ENCODE data around the gene PLEKHA4.
"Not testable (repeated sequence)": the region's sequence is repeated elsewhere in the genome, so short reads cannot be mapped to it uniquely, and the experiment has no call there.

Gene PLEKHA4

DNA sequence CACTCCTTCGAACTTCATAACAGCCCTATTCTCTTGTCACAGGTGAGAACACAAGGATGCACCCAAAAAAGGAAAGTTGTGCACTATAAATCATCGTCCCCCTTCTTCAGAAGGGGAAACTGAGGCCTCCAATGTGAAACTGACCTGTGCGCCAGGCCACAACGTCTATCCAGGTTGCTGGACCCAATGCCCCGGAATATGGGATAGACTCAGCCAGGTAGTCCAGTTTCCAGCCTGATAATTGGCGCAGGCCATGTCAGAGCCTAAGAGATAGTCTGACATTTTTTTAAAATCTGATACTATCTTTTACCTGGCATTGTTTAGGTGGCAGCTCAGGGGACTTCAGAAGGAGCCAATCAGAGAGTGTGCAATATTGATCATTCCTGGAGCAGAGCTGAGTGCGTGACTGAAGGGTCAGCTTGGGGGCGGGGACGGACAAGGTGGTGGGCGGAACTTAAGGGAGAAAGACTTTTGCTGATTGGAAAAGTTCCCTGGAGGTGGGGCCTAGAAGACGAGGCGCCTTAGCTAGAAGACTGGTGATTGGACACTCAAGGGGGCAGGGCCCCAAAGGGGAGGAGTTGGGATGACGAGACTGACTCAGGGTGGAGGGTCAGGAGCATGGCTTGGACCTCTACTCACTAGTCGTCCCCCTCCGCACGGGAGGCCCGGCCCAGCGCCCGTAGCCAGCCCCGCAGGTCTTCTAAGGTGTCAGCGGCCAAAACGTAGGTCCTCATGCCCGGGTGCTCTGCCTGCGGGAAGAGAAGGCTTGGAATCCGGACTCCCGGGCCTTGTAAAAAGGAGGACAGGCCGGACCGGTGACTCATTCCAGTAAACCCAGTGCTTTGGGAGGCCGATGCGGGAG is 8.5 kb downstream of the PLEKHA4 start:
- FAIRE-seq = no peak

DNA sequence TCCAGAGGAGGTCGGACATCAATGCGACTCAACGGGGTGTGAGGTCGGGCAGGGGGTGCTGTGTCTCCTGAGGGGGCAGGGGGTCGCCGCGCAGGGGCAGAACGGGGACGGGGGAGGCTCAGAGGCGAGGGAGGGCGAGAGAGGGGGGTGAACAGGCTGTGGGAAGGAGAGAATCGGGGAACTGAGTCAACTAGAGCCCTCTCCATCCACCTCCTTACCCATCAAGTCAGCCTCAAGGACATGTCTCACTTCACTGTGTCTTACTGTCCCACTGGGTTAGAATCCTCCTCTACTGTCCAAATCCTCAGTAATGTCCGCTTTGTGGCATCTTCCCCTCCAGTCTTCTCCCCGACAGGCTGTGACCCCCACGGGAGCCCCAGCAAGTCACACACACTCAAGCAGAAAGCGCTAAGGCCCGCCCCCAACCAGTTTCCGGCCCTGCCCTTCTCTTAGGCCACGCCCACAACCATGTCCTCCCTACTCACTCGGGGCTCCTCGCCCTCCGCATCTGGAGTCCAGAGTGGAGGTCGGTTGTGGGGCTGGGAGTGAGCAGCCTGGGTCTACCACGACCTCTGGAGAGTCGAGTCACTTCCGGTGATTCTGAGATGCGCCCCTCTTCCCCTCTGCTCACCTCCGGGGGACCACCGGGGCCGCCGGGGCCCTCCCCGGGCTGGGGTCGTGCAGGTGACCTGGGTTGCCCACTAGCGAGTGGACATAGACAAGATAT is 9.3 kb downstream of the PLEKHA4 start:
- no peak for FAIRE-seq

DNA sequence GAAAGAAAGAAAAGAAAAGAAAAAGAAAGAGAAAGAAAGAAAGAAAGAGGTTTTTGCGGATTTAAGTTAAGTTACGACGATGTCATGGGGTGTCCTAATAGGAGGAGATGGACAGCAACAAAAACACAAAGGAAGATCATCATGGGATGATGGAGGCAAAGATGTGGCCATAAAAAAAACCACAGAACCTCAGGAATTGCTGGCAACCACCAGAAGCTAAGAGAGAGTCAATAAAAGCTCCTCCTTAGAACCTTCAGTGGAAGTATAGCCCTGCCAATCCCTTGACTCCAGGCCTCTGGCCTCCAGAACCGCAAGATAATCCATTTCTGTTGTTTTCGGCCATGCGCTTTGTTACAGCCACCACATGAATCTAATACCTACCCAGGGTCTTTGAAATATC is 11.5 kb downstream of the PLEKHA4 start:
- no peak for FAIRE-seq

DNA sequence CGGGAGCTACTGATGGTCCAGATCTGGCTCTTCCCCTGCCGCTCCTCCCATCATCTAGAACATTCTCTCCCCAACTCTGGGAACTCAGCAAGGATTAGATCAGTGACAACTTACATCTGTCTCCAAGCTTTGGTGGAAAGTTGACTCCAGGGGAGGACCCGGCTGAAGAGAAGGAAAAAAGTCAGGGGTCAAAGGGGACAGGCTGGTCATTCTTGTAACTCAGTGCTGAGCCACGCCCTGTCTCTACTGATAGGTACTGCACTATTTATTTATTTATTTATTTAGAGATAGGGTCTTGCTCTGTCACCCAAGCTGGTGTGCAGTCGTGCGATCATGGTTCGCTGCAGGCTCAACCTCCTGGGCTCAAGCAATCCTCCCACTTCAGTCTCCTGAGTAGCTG is 14.3 kb downstream of the PLEKHA4 start:
- FAIRE-seq = no peak

DNA sequence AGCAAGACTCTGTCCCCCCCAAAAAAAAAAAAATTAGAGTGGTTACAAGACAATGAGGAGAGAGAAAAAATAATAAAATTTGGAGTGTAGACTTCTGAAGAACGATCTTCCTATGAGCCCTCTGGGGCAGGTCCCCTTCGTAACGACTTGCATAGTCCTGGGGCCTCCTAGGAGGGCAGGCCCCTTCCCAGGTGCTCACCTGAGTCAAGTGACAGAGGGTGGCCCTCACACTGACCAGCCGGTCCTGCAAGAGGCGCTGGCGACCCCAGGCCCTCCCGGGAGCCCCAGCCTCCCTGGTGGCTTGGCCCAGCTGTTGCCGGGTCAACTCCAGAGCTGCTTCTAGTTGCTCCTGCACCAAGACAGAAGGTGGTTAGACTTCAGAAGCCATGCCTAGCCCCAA is 14.9 kb downstream of the PLEKHA4 start:
- FAIRE-seq = no peak

DNA sequence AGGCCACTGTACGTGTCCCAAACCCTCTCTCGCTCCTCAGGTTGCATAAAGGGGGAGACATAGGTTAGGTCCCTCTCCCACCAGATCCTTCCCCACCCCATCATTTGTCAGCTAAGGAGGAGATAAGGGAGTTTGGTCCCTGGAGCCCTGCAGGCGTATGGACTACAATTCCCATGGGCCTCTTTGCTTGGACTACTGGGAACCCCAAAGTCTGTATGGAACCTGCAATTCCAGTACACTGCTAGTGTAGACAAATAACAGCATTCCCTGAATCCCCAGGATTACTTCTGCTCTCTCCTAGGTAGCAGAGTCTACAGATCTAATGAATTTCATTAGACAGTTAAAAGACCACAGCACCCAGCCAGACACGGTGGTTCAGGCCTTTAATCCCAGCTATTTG is 16.1 kb downstream of the PLEKHA4 start:
- no peak for FAIRE-seq

DNA sequence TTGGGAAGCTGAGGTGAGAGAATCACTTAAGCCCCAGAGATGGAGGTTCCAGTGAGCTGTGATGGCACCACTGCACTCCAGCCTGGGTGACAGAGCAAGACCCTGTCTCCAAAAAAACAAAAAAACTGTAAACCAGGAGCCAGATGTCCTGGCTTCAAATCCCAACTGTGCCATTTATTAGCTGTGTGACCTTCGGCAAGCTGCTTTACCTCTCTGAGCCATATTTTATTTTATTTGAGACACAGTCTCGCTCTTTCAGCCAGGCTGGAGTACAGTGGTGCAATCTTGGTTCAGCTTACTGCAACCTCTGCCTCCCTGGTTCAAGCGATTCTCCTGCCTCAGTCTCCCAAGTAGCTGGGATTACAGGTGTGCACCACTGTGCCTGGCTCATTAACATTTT is 21.8 kb downstream of the PLEKHA4 start:
- not testable (repeated sequence) for FAIRE-seq

DNA sequence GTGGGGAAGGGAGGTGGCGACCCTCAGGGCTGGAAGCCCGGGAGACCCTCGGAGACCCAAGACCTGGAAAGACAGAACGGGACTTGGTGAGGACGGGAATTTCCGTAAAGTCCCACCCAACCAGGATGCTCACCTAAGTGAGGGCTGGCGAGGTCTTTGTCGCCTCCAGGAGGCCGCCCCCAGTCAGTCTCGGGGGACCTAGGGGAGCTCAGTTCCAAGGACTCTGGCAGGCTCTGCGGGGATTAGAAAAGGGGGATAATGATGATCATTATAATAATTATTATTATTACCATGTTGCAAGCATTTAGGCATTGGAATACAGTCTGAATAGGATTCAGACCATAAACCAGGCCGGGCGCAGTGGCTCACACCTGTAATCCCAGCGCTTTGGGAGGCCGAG is 23.0 kb downstream of the PLEKHA4 start:
- no peak for FAIRE-seq

DNA sequence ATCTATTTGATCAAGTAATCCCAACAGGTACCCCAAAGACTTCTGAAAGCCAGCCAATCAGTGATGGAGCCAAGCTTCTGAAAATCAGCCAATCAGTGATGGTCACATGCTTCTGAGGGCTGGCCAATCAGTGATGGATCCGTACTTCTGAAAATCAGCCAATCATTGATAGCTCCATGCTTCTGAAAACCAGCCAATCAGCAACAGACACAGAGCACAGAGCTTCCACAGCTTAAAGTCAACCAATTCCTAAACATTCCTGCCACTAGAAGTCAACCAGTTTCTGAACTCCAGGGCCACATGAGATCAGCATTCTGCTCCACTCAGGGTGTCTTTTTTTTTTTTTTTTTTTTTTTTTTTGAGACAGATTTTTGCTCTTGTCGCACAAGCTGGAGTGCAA is 23.9 kb downstream of the PLEKHA4 start:
- FAIRE-seq = no peak

DNA sequence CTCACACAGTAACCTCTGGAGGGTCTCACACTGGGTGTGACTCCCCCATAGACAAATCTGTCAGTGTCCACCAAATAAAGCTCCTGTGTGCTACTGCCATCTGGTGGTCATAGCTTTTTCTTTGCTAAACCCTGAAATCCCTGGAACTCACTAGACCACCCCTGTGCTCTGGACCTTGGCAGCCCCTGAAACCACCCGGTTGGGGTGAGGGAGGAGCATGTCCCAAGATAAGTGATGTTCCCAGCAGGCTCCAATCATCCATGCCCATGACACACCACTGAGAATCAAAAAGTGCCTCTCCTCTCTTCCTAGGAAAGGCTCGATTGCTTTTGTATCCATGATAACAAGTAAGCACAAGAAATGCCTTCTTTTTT is 25.6 kb downstream of the PLEKHA4 start:
- FAIRE-seq = no peak

DNA sequence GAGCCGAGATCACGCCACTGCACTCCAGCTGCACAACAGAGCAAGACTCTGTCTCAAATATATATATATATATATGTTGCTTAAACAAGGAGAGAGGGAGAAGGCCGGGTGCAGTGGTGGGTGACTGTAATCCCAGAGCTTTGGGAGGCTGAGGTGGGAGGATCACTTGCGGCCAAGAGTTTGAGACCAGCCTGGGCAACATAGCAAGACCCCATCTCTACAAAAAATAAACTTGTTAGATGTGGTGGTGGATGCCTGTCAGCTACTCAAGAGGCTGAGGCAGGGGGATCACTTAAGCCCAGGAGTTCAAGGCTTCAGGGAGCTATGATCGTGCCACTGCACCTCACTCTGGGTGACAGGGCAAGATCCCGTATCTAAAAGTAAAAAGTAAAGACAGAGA is 26.8 kb downstream of the PLEKHA4 start:
- no peak for FAIRE-seq

DNA sequence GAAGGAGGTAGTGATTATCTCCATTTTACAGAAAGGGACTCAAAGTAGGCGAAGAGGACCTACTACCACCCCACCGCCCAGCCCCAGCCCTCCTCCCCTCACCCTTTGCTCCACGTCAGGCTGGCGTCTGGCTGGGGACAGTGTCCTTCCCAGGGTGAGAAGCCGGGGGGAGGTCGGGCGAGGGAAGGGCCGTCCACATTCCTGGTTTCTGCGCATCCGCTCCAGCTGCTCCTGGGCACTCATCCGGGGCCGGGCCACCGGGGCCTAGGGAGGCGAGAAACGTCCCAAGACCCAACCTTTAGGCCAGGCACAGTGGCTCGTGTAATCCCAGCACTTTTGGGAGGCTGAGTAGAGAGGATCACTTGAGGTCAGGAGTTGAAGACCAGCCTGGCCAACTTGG is 27.4 kb downstream of the PLEKHA4 start:
- no peak for FAIRE-seq

DNA sequence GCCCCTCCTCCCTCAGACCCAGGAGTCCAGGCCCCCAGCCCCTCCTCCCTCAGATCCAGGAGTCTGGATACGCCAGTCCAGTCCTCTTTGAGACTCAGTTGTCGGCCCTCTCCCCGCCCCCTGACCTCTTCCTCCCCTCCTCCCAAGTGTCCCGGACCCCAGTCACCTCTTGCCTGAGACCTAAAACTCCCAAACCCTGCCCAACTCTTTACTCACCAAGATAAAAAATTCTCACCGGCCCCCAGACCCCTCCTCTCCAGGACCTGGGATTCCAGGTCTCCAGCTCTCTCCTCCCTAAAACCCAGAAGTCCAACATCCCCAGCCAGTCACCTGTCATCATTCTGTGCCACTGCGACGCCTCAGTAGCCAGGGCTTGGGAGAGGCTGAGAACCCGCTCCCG is 30.7 kb downstream of the PLEKHA4 start:
- no peak for FAIRE-seq

DNA sequence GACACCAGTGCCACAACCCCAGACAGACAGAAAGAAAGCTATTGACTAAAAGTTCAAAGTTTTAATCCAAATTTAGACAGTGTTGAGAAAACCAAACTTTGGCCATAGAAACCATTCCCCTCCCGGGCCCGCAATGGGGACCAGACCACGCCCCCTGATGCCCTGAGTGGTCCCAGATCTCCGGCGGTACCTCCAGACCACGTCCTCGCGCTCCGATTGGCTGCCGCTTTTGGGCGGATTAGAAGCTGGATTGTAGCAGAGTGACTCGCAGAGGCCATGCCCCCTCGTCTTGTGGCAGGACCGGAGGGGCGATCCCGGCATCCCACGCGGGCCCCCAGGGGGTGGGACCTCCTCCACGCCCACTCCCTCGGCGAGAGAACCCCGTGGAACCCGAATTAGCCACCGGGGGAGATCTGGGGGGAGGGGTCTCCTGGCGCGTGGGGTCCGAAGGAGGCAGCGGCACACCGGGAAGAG is 31.3 kb downstream of the PLEKHA4 start:
- FAIRE-seq = peak; percentile 23

DNA sequence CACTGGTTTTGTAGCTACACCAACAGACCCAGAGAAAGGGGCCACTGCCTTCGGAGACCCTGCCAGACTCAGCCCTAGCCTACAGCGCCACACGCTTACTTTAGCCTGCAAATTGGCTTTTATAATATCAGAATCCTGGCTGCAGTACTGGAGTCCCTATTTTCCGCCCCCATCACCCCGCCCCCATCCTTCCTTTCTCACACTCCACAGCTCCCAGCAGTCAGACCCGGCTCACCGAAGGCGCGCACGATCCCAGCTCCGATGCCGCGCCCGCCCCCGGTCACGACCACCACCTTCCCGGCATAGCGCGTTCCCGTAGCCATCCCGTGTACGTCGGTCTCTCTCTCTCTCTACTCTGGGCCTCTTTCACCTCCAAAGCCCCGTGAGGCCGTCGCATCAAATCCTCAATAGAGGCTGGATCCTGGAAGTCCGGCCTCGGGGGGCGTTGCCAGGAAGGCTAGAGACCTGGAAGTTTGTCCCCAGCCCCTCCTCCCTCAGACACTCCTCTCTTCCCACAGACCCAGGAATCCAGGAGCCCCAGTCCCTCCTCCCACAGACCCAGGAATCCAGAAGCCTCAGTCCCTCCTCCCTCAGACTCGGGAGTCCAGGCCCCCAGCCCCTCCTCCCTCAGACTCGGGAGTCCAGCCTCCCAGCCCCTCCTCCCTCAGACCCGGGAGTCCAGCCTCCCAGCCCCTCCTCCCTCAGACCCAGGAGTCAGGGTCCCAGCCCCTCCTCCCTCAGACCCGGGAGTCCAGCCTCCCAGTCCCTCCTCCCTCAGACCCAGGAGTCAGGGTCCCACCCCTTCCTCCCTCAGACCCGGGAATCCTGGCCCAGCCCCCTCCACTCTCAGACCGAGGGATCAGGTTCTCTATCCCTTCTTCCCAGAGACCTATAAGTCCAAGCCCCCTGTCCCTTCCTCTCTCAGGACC is 32.1 kb downstream of the PLEKHA4 start, which contains the start of gene HSD17B14:
Gene HSD17B14, minus strand, starts transcription at position 403 of the 929 bp plus-strand sequence. Its CDS starts 80 bp downstream, at position 323.
- no peak for FAIRE-seq

DNA sequence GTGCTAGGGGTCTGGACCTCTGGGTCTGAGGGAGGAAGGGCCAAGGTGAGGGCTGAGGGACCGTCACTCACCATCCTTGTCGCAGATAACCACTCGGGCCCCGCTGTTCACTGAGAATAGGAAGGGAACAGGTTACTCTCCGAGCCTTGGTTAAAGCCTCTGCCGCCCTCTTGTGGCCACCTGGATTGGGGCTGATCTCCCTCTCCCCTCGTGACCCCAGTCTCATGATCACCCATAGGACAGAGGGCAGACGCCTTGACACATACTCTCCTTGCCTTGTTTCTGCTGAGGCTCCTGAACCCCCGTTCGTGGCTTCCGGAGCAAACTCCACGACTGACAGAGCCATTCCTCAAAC is 32.7 kb downstream of the PLEKHA4 start:
- no peak for FAIRE-seq

DNA sequence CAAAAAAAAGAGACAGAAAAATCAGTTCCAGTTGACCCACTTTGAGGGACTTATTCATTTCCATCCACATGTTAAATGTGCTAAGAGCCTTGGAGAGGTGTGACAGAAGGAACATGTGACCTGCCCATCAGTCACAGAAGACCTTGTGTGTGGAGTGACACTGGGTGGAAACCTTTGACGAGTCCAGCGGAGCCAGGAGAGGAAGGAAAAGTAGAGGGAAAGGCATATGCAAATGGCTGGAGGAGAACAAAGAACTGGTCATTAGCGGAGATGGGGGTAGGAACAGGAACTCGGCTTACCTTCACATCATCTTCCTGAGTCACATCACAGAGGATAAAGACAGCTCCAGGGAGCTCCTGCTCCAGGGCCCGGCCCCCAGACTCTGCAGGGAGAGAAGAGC is 34.4 kb downstream of the PLEKHA4 start:
- no peak for FAIRE-seq

DNA sequence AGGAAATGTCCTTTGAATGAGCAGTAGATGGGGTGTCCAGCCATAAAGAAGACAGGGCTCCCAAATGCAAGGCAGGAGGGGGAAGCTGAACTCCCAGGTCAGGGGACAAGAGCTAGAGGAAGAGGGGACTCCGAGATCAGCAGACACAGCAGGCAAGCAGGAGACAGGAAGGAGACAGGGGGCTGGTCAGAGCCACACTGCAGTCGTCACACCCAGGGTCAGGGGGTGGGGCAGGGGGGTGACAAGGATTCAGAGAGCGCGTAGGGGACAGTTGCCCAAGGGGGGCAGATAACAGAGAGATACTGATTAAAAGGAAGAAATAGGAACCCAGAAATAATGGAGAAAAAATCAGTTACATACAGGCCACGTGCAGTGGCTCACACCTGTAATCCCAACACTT is 35.4 kb downstream of the PLEKHA4 start:
- FAIRE-seq = no peak

DNA sequence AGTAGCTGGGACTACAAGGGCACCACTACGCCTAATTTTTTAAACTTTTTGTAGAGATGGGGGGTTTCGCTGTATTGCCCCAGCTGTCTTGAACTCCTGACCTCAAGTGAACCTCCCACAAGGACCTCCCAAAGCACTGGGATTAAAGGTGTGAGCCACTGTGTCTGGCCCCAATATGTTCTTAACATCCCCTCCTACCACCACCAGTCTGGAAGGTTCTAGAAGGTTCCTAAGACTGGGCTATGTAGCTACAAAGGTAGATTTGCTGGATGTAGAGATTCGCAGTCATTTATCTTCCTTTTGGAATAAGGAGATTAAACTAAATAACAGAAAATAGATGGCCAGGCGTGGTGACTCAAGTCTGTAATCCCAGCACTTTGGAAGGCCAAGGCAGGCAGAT is 37.5 kb downstream of the PLEKHA4 start:
- no peak for FAIRE-seq

DNA sequence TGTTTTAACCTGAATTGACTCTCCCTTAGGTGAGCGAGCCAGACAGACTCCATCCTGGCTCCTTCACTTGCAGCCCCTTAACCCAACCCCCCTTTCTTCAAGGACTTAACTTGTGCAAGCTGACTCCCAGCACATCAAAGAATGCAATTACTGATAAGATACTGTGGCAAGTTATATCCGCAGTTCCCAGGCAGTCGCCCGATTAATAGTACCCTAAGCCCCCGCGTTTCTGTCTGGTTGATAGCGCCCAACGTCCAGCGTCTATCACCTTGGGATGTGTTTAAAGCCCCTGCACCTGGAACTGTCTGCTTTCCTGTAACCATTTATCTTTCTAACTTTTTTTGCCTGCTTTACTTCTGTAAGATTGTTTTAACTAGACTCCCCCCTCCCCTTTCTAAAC is 38.3 kb downstream of the PLEKHA4 start:
- no peak for FAIRE-seq

DNA sequence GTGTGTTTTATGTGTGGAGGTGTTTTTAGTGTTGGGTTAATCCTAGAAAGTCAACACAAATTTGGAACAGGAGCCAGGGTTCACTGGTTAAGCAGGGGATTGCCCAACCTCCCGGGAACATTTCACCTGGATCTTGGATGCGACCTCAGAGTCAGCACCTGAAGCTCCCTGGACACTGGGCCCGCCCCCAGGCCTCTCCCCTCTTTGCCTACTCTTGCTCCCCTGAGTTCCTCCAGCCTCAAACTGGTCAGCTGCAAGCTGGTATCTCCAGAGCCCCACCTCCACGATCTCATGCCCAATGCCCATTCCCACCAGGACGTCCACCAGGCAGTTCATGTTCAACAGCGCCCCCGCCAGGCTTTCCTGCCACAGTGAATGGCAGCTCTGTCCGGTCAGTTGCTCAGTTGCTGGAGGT is 41.8 kb downstream of the PLEKHA4 start:
- FAIRE-seq = no peak

DNA sequence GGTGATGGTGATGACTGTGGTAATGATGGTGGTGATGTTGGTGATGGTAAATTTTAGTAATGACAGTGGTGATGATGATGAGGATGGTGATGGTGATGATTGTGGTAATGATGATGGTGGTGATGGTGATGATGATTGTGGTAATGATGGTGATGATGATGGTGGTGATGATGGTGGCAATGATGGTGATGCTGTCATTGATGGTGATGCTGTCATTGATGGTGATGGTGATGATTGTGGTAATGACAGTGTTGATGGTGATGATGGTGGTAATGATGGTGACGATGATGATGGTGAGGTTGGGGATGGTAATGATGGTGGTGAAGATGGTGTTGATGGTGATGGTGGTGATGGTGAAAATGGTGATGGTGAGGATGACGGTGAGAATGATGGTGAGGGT is 45.9 kb downstream of the PLEKHA4 start:
- FAIRE-seq = no peak

DNA sequence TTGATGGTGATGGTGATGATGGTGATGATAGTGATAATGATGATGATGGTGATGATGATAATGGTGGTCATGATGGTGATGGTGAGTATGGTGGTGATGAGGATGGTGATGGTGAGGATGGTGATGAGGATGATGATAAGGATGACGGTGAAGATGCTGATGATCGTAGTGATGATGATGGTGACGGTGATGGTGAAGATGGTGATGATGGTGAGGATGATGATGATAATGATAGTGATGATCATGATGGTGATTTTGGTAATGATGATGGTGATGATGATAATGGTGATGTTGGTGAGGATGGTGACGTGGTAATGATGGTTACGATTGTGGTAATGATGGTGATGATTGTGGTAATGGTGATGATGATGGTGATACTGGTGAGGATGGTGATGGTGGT is 46.8 kb downstream of the PLEKHA4 start:
- no peak for FAIRE-seq
